ENCODE data around the gene OR10C1.
"Not testable (repeated sequence)": the region's sequence is repeated elsewhere in the genome, so short reads cannot be mapped to it uniquely, and the experiment has no call there.

OR10C1 gene, protein sequence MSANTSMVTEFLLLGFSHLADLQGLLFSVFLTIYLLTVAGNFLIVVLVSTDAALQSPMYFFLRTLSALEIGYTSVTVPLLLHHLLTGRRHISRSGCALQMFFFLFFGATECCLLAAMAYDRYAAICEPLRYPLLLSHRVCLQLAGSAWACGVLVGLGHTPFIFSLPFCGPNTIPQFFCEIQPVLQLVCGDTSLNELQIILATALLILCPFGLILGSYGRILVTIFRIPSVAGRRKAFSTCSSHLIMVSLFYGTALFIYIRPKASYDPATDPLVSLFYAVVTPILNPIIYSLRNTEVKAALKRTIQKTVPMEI

GRCh38 chr6:29439006-29439405 is at the start of gene OR10C1:
OR10C1 (plus strand) TSS chr6:29439306; CDS start chr6:29440016, 710 bp downstream.
- no peak for DNase-seq (ENCODE audit: extremely low spot score, insufficient read length, low read depth)
- FAIRE-seq, result no peak

- DNase-seq (ENCODE audit: extremely low spot score, insufficient read length, low read depth) (no peak), FAIRE-seq (no peak)
Measured at GRCh38 chr6:29395331-29395730, 43.8 kb upstream of the OR10C1 start, which contains the start of gene OR12D2. OR12D2 (plus strand) TSS chr6:29395631; CDS start chr6:29396700, 1,069 bp downstream.

DNA sequence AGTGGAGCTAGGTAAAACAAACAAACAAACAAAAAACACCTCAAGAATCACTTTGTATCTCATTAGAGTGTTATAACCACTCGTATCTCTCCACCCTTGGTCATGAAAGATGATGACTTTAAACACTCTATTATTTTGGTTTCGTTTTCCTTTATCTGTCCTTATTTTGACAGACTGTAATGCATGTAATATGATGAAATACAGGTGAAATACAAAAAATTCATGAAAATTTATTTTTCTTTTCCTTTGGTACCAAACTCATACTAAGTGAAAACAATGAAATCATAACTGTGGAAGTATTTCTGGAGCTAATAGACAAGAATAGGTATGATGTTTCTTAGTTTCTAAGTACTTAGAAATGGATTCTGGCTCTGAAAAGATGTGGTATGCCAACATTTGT is 39.6 kb upstream of the OR10C1 start:
- FAIRE-seq (no peak), DNase-seq (ENCODE audit: extremely low spot score, insufficient read length, low read depth) (no peak)

DNA sequence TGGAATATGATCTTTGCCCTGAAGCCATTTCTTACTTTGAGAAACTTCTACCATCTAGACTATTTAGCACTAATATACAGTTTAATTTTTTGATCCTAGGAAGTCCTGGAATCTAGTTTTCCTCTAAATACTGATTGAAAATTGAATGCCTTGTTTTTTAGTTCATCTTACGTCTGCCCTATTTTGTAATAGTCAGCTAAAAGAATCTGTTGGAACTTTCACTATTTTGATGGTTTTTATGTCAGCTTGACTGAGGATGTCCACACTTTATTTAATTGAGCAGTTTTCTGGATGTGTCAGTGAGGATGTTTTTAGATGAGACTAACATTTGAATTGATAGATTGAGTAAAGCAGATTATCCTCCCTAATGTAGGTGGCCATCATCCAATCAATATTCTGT is 35.3 kb upstream of the OR10C1 start:
- no peak for DNase-seq (ENCODE audit: extremely low spot score, insufficient read length, low read depth)
- FAIRE-seq, result no peak

GRCh38 chr6:29414588-29414987 is 24.5 kb upstream of the OR10C1 start, which contains the start of gene OR12D1:
OR12D1 (plus strand) TSS chr6:29414928.
- FAIRE-seq (no peak), DNase-seq (ENCODE audit: extremely low spot score, insufficient read length, low read depth) (no peak)

DNA sequence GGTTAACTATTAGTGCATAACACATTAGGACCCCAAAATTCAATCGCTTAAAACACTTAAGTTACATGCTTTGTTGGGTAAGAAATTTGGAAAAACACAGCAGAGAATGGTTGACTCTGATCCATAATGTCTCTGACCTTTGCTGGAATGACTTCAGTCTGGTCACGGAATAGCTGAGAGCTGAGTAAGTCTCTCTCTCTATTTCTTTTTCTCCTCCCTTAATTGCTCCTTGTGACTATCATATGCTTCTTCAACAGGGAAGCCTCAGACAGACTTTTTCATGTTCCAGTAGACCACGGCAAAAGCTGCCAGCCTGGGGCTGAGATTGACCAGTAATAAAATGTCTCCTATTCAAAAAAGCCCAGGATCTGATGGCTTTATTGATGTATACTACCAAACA is 19.6 kb upstream of the OR10C1 start:
- FAIRE-seq, result no peak

DNA sequence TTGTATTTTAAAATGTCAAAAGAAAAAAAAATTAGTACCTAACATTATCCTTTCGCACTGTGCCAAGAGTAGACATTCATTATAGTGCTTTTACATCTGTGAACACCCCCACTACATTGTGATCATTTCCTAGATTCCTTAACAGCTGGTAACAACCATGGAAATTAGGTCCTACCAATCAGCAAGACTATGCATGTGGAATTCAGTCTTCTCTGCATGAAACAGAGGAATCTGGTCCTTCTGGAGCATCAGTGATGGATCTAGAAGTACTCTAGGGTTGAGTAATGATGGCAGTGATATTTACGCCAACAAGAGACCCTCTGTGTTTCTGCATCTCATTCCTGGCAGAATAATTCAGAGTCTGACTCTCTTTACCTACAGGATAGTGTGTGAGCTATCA is 14.9 kb upstream of the OR10C1 start:
- FAIRE-seq (no peak), DNase-seq (ENCODE audit: extremely low spot score, insufficient read length, low read depth) (no peak)

More for the DNA sequence above, 19.6 kb upstream of the OR10C1 start:
- DNase-seq (ENCODE audit: extremely low spot score, insufficient read length, low read depth), result no peak

- DNase-seq (ENCODE audit: extremely low spot score, insufficient read length, low read depth), result no peak
- FAIRE-seq, result no peak
Measured at GRCh38 chr6:29424575-29424974, 14.5 kb upstream of the OR10C1 start.

- DNase-seq (ENCODE audit: extremely low spot score, insufficient read length, low read depth), result no peak
- no peak for FAIRE-seq
Measured at GRCh38 chr6:29425075-29425474, 14.0 kb upstream of the OR10C1 start.

- DNase-seq (ENCODE audit: extremely low spot score, insufficient read length, low read depth) (no peak), FAIRE-seq (no peak)
Measured at GRCh38 chr6:29426654-29427053, 12.5 kb upstream of the OR10C1 start.

DNA sequence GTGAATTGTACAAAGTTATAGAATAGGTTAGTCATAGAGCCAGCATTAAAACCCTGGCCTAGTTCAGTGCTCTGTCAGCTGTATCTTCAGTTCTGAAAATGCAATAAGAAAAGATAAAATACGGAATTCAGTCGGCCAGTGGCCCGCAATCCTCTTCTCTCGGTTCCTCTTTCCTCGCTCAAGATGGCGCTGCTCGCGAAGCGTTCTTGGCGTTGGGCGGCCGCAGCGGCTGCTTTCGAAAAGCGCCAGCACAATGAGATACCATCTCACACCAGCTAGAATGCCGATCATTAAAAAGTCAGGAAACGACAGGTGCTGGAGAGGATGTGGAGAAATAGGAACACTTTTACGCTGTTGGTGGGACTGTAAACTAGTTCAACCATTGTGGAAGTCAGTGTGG is 2.4 kb upstream of the OR10C1 start:
- DNase-seq (ENCODE audit: extremely low spot score, insufficient read length, low read depth); FAIRE-seq: not testable (repeated sequence)

DNA sequence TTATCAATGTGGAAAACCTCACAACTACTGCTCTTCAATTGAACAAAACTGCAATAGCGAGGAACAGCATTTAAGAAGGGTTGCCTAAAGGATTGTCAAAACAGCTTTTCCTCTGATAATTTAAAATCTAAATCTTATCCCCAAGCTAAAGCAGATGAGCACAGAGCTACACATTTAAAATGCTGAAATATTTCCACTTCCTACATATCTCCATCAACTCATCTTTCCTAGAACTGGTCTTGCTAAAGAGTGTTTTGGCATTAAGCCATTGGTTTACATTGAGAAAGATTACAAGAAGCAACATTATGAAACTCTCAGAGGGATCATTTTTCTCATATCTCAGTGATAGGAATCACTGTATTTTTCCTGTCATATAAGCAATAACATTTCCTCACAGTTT is 3.6 kb downstream of the OR10C1 start:
- FAIRE-seq, result no peak
- DNase-seq (ENCODE audit: extremely low spot score, insufficient read length, low read depth), result no peak

GRCh38 chr6:29444031-29444430 is 4.9 kb downstream of the OR10C1 start:
- not testable (repeated sequence) for DNase-seq (ENCODE audit: extremely low spot score, insufficient read length, low read depth); FAIRE-seq

DNA sequence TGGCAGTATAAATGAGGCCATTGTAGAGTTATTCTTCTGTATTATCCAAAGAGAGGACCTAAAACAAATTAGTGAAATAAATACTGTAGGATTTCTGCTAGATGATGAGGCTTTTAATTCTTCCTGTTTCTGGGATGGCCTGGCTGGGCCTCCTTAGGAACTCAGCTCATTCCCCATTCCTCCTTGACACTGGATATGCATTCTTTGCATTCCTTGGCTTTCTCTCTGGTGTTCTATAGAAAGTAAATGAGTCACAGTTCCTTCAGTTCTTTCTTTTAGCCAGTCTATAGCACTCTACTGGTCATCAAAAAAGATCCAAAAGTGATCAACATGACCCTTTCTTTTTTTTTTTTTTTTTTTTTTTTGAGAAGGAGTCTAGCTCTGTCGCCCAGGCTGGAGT is 8.6 kb downstream of the OR10C1 start:
- FAIRE-seq (no peak), DNase-seq (ENCODE audit: extremely low spot score, insufficient read length, low read depth) (no peak)

- FAIRE-seq, result no peak
Measured at GRCh38 chr6:29451471-29452193, 12.5 kb downstream of the OR10C1 start.

DNA sequence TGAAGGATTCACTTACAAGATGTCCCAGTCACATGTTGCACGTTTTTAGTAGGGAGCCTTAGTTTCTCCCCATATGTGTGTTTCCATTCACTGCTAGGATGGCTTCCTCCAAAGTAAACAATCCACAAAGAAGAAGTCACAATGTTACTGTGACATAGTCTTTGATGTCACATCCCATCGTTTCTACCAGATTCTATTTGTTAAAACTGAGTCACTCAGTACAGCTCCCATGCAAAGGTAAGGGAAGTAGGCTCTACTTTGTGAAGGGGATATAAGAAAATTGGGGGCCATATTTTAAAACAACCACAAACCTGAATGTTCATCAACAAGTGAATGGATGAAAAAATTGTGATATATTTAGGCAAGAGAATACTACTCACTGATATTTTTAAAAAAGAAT is 17.9 kb downstream of the OR10C1 start, which contains the start of the genes OR11A1 and OR2H1:
Gene OR11A1 (minus strand): TSS at position 101 of the 400 bp plus-strand sequence. CDS start 29,430 bp downstream, outside the sequence.
Gene OR2H1 (plus strand): TSS at position 185 of the 400 bp plus-strand sequence. CDS start 4,615 bp downstream, outside the sequence.
- FAIRE-seq (no peak), DNase-seq (ENCODE audit: extremely low spot score, insufficient read length, low read depth) (no peak)

More at GRCh38 chr6:29451471-29452193, 12.5 kb downstream of the OR10C1 start:
- DNase-seq (ENCODE audit: extremely low spot score, insufficient read length, low read depth), result no peak

DNA sequence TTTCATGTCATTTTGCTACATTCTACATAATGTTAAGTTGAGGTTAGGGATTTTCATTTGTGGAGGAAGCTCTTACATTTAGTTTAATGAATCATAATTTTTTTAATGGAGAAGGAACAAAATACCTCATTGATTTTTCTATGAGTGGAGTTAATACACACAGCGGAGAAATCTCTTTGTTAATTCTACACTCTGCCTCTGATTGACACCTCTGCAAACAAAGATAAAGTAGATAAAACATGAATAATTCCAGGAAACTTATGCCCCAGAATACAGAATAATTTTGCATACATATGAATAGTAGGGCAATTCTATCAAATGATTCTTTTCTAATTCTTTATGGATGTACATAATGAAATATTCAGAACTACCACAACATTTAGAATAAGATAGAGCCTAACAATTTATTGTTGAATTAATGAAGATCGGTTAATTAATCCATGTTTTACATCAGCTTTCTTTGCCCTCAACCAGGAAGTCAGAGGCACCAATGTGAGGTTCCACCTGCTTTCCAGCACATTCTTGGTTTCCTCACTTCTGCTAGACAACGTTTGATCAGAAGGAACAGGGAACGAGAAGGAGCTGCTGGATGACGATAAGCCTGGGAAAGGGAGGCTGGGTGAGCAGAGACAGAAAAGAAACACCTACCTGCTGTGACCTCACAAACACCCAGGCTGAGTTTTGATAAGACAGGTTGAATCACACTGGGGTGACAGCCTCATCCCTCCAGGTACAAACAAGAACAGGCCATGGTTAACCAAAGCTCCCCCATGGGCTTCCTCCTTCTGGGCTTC is 22.1 kb downstream of the OR10C1 start:
- DNase-seq (ENCODE audit: extremely low spot score, insufficient read length, low read depth) (no peak), FAIRE-seq (no peak)

GRCh38 chr6:29462022-29462421 is 22.9 kb downstream of the OR10C1 start:
- no peak for FAIRE-seq

DNA sequence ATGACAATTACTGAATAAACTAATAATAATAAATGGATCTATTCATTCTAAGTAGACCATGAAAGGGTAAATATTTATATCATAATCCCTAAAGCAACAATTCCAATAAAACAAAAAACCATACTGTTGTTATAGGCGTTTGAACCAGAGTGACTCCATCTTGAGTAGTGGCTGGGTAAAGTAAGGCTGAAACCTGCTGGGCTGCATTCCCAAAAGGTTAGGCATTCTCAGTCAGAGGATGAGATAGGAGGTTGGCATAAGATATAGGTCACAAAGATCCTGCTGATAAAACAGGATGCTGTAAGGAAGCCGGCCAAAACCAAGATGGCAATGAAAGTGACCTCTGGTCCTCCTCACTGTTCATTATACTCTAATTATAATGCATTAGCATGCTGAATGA is 26.2 kb downstream of the OR10C1 start:
- FAIRE-seq (no peak), DNase-seq (ENCODE audit: extremely low spot score, insufficient read length, low read depth) (no peak)

More at GRCh38 chr6:29462022-29462421, 22.9 kb downstream of the OR10C1 start:
- no peak for DNase-seq (ENCODE audit: extremely low spot score, insufficient read length, low read depth)

DNA sequence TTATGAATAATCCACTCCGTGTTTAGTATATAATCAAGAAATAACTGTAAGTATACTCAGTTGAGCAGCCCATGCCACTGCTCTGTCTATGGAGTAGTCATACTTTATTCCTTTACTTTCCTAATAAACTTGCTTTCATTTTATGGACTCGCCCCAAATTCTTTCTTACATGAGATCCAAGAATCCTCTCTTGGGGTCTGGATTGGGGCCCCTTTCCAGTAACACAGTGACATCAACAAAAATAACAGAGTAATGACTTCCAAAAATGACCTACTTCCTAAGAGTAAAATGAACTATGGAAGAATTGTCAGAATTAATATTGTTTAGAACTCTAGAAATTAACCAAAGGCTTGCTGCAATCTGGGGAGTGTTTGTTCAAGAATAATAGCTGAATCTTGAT is 26.7 kb downstream of the OR10C1 start:
- no peak for DNase-seq (ENCODE audit: extremely low spot score, insufficient read length, low read depth)
- FAIRE-seq, result no peak
